Endothelial cell of umbilical vein (primary cell): Measurements from ENCODE around the gene MCUR1. TPM values are rescaled to one million over a fixed set of nuclear protein-coding genes. Genes with fewer than 3 reads are reported as not detected.

ENCODE experiments used
- BruUV-seq: library from RNA; stranded (reverse); fragments of 400-500 nt; replicated peaks from 2 replicates; lab custom pipeline; 2021; lab: Mats Ljungman, UMichigan
- CTCF ChIA-PET: fragments of 300-600, 350-600 bp; sonication (Branson Sonifier 250); formaldehyde crosslinking; loops from one replicate; lab custom pipeline; 2021; ENCODE audit warnings: antibody characterized with exemption, inconsistent platforms; lab: Charles Lee
- POLR2A ChIA-PET: fragments of 300-600, 350-600 bp; sonication (Branson Sonifier 250); formaldehyde crosslinking; loops from one replicate; lab custom pipeline; 2021; ENCODE audit warnings: antibody characterized with exemption, inconsistent platforms; lab: Charles Lee
- DNase-seq: peaks from one replicate; pipeline ENCODE4 v3.0.0-alpha.2; 2011; ENCODE audit warnings: low read depth, low spot score
- FAIRE-seq: peaks from 2 replicates; lab custom pipeline; 2011; peaks lifted over from hg19 to GRCh38; lab: Jason Lieb, UNC
- H2AFZ ChIP-seq: 2 replicates; pipeline ENCODE4 v1.6.0; 2012; ENCODE audit warnings: low read depth, low read length, control low read depth, inconsistent platforms
- H3K27ac ChIP-seq: 2 replicates; pipeline ENCODE4 v1.5.1; 2011; ENCODE audit warnings: low read depth, mild to moderate bottlenecking, control low read depth, low read length, moderate library complexity; ENCODE audit not compliant: insufficient read depth
- H3K27me3 ChIP-seq, 2 experiments: 2 replicates each; pipeline versions ENCODE4 v1.6.0 to v1.6.1; 2011; ENCODE audit warnings: low read length in 2 of 2, mixed read lengths in 1 of 2; ENCODE audit not compliant: control insufficient read depth in 2 of 2, insufficient read depth in 2 of 2
- H3K36me3 ChIP-seq, 2 experiments: 2 replicates in 1 of 2; 3 replicates in 1 of 2; pipeline ENCODE4 v1.5.1; 2011; ENCODE audit warnings: low read length in 2 of 2, mild to moderate bottlenecking in 1 of 2, moderate library complexity in 1 of 2; ENCODE audit not compliant: control insufficient read depth in 2 of 2, insufficient read depth in 2 of 2; ENCODE audit errors: extremely low read depth in 1 of 2
- H3K4me1 ChIP-seq: 3 replicates; pipeline ENCODE4 v1.5.1; 2011; ENCODE audit warnings: mild to moderate bottlenecking, low read length; ENCODE audit not compliant: control insufficient read depth, insufficient read depth; ENCODE audit errors: extremely low read depth
- H3K4me2 ChIP-seq: 2 replicates; pipeline ENCODE4 v1.6.1; 2011; ENCODE audit warnings: low read length, control low read depth, mixed read lengths; ENCODE audit not compliant: insufficient read depth
- H3K4me3 ChIP-seq, 3 experiments: fragments of 200-600 bp in 1 of 3; sonication (generic), shearing (Covaris generic) in 1 of 3; replicated peaks in 1 of 3; 2 replicates each; pipeline ENCODE4 v1.5.1; 2011 to 2016; ENCODE audit warnings: control low read depth in 3 of 3, low read length in 3 of 3, mild to moderate bottlenecking in 2 of 3, inconsistent platforms in 1 of 3, low read depth in 1 of 3, moderate library complexity in 1 of 3; ENCODE audit not compliant: insufficient read depth in 1 of 3
- H3K79me2 ChIP-seq: 2 replicates; pipeline ENCODE4 v1.6.0; 2012; ENCODE audit warnings: low read length, inconsistent platforms; ENCODE audit not compliant: control insufficient read depth, insufficient read depth
- H3K9ac ChIP-seq: replicated peaks from 2 replicates; pipeline ENCODE3; 2011; ENCODE audit warnings: low read length, control low read depth; ENCODE audit not compliant: insufficient read depth; ENCODE audit errors: extremely low read depth
- H3K9me1 ChIP-seq: replicated peaks from 3 replicates; pipeline ENCODE4 v1.6.0; 2011; ENCODE audit warnings: mild to moderate bottlenecking, low read length; ENCODE audit not compliant: control insufficient read depth, insufficient read depth; ENCODE audit errors: extremely low read depth
- H3K9me3 ChIP-seq: replicated peaks from 2 replicates; pipeline ENCODE4 v1.5.1; 2012; ENCODE audit warnings: low read length, inconsistent platforms; ENCODE audit not compliant: control insufficient read depth, insufficient read depth
- H4K20me1 ChIP-seq: replicated peaks from 2 replicates; pipeline ENCODE3; 2011; ENCODE audit warnings: mild to moderate bottlenecking, low read length; ENCODE audit not compliant: control insufficient read depth, insufficient read depth; ENCODE audit errors: extremely low read depth
- EZH2 ChIP-seq: IDR thresholded peaks from 2 replicates; pipeline ENCODE4 v1.6.1; 2012; ENCODE audit warnings: borderline replicate concordance, low read depth, mild to moderate bottlenecking, moderate library complexity, low read length, inconsistent platforms; ENCODE audit not compliant: severe bottlenecking
- FOS ChIP-seq: IDR thresholded peaks from 2 replicates; pipeline ENCODE4 v1.6.1; 2011; ENCODE audit warnings: mild to moderate bottlenecking, low read length, moderate library complexity, borderline replicate concordance; ENCODE audit not compliant: insufficient read depth
- GATA2 ChIP-seq: IDR thresholded peaks from 2 replicates; pipeline ENCODE4 v1.7.0; 2011; ENCODE audit warnings: low read depth, mild to moderate bottlenecking, moderate library complexity, mixed read lengths, low read length; ENCODE audit not compliant: insufficient read length, insufficient read depth
- JUN ChIP-seq: IDR thresholded peaks from 2 replicates; pipeline ENCODE4 v1.6.1; 2011; ENCODE audit warnings: borderline replicate concordance, low read depth; ENCODE audit not compliant: insufficient read length, insufficient read depth
- MYC ChIP-seq: IDR thresholded peaks from one replicate; pipeline ENCODE4 v1.6.1; 2011; ENCODE audit warnings: mild to moderate bottlenecking, low read depth, low read length
- POLR2A ChIP-seq: IDR thresholded peaks from 2 replicates; pipeline ENCODE4 v1.6.1; 2012; ENCODE audit warnings: low read depth, mild to moderate bottlenecking, control low read depth, low read length
- POLR2AphosphoS5 ChIP-seq: IDR thresholded peaks from 2 replicates; pipeline ENCODE4 v1.6.1; 2012; ENCODE audit warnings: low read depth, mild to moderate bottlenecking, control low read depth, low read length, moderate library complexity; ENCODE audit not compliant: insufficient read depth
- dilution Hi-C: fragments of 300-500 bp; cut with MboI; formaldehyde crosslinking; loops from one replicate; pipeline ENCODE4 v1.15.0; 2019; ENCODE audit warnings: low sequenced_read_pairs; ENCODE audit not compliant: extremely low pct_ligation_motif_present
- intact Hi-C: fragments of 100-400 bp; cut with micrococcal nuclease; formaldehyde crosslinking; loops from one replicate; pipeline ENCODE4 v1.10.0; 2022
- polyA plus RNA-seq, 4 experiments: library from polyadenylated mRNA; depleted of rRNA in 3 of 4; stranded (reverse) in 3 of 4; unstranded in 1 of 4; fragments of >200 nt; gene quantifications; 2 replicates each; pipeline versions ENCODE4 v1.2.1 to v1.2.3, GENCODE V29; 2011 to 2012; ENCODE audit warnings: missing spikeins in 1 of 4
- total RNA-seq: library from RNA; stranded (reverse); gene quantifications from 2 replicates; pipeline ENCODE4 v1.2.3, GENCODE V29; 2021
- TF ChIP-seq, protein P1 (sequence below): IDR thresholded peaks from 2 replicates; pipeline ENCODE4 v1.6.1; 2011; ENCODE audit not compliant: insufficient read depth, insufficient read length
- TF ChIP-seq, protein P2 (sequence below), 2 donors: IDR thresholded peaks; 1 replicate in 1 of 2; 2 replicates in 1 of 2; pipeline ENCODE4 v1.5.1; 2011; ENCODE audit warnings: low read length in 2 of 2, mild to moderate bottlenecking in 2 of 2, moderate library complexity in 2 of 2, control low read depth in 1 of 2, inconsistent platforms in 1 of 2, low read depth in 1 of 2; ENCODE audit not compliant: insufficient read depth in 1 of 2; ENCODE audit errors: extremely low read depth in 1 of 2

Gene MCUR1
- total and polyA plus RNA-seq, 2 donors (not counting 3 experiments of a cell fraction or from before 2014, with no cell fraction given), result 6.2 to 21.2 TPM

DNA sequence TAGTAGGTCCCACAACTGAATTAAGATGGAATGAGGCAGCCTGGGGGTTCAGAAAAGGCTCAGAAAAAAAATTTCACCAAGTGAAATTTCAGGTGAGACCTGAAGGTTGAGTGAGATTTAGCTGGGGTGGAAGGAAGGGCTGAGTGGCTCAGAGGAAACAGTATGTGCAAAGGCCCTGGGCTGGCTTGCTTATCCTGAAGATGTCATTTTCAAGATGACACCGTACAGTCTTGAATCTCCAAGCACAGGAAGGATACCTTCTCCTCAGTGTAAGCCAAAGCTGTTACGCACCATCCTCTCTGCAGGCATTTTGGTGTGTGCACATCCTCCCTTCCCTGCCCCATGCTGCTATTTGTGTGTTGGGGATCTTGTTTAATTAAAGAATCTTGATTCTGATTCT lies 59.7 kb downstream of the MCUR1 start:
- Histone ChIP-seq H3K79me2 (no peaks in the 10 kb centered on the region), H2AFZ (no peak overlapping the region), H3K4me3 (no peak overlapping the region), H3K4me1 (no peaks in the 10 kb centered on the region), H3K9me3 (no peaks in the 10 kb centered on the region), H3K9me1 (no peaks in the 10 kb centered on the region), H3K4me2 (no peak overlapping the region), H3K27ac (no peak overlapping the region), H4K20me1 (no peaks in the 10 kb centered on the region), H3K9ac (no peak overlapping the region), H3K36me3 (no peaks in the 10 kb centered on the region), H3K27me3 (peaks cover 0 to 2% of the 10 kb centered on the region in 2 experiments)
- BruUV-seq, result no TSS peak
- DNase-seq, result no peak
- dilution Hi-C loops (no loop called here), intact Hi-C loops (no loop called here)
- CTCF ChIA-PET, result no interaction called here
- FAIRE-seq, result peak; percentile 12
- TF ChIP-seq POLR2A, result no peak
- TF ChIP-seq JUN, result no peak
- TF ChIP-seq, protein P1, sequence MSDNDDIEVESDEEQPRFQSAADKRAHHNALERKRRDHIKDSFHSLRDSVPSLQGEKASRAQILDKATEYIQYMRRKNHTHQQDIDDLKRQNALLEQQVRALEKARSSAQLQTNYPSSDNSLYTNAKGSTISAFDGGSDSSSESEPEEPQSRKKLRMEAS, result no peak
- TF ChIP-seq, protein P2, sequence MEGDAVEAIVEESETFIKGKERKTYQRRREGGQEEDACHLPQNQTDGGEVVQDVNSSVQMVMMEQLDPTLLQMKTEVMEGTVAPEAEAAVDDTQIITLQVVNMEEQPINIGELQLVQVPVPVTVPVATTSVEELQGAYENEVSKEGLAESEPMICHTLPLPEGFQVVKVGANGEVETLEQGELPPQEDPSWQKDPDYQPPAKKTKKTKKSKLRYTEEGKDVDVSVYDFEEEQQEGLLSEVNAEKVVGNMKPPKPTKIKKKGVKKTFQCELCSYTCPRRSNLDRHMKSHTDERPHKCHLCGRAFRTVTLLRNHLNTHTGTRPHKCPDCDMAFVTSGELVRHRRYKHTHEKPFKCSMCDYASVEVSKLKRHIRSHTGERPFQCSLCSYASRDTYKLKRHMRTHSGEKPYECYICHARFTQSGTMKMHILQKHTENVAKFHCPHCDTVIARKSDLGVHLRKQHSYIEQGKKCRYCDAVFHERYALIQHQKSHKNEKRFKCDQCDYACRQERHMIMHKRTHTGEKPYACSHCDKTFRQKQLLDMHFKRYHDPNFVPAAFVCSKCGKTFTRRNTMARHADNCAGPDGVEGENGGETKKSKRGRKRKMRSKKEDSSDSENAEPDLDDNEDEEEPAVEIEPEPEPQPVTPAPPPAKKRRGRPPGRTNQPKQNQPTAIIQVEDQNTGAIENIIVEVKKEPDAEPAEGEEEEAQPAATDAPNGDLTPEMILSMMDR (IDR thresholded peaks at IDR 0.05; ENCODE audit: extremely low read depth in 1 of 2, insufficient read depth in 1 of 2, low read depth in 1 of 2, low read length in 2 of 2), result no peak
- no peak for TF ChIP-seq EZH2
- no peak for TF ChIP-seq MYC
- TF ChIP-seq POLR2AphosphoS5, result no peak
- no peak for TF ChIP-seq GATA2
- TF ChIP-seq FOS, result no peak
- POLR2A ChIA-PET, result no interaction called here
